Panc1 (cell line): ENCODE measurements around the gene RABGAP1L.
"Not testable (repeated sequence)": the region's sequence is repeated elsewhere in the genome, so short reads cannot be mapped to it uniquely, and the experiment has no call there.

ENCODE experiments used
- CTCF ChIP-seq: fragments of 450-650 bp; IDR thresholded peaks from 2 replicates; pipeline ENCODE4 v1.5.1; 2017; ENCODE audit warnings: mild to moderate bottlenecking
- POLR2AphosphoS5 ChIP-seq: IDR thresholded peaks from 2 replicates; pipeline ENCODE4 v1.6.1; 2012; ENCODE audit warnings: mild to moderate bottlenecking, low read depth, low read length, moderate library complexity
- SIN3A ChIP-seq: IDR thresholded peaks from 2 replicates; pipeline ENCODE4 v1.6.1; 2012; ENCODE audit warnings: low read depth, mild to moderate bottlenecking, low read length, moderate library complexity, borderline replicate concordance; ENCODE audit not compliant: insufficient read depth
- TCF7L2 ChIP-seq: IDR thresholded peaks from 2 replicates; pipeline ENCODE4 v1.6.1; 2011; ENCODE audit warnings: mild to moderate bottlenecking, low read depth, low read length, inconsistent platforms

GRCh38 chr1:174122318-174122717 is 37.0 kb upstream of the RABGAP1L start:
- not testable (repeated sequence) for TF ChIP-seq CTCF, TCF7L2, POLR2AphosphoS5, SIN3A
